DMS114 treated with DMSO at 0.1 percent for 48 hours (cell line): ENCODE results near the gene NUP62.
"Not testable (repeated sequence)": the region's sequence is repeated elsewhere in the genome, so short reads cannot be mapped to it uniquely, and the experiment has no call there.

ENCODE experiments used
- DNase-seq: peaks from one replicate; lab custom pipeline; 2025; ENCODE audit not compliant: unreplicated experiment; lab: John Stamatoyannopoulos, UW

Gene NUP62

DNA sequence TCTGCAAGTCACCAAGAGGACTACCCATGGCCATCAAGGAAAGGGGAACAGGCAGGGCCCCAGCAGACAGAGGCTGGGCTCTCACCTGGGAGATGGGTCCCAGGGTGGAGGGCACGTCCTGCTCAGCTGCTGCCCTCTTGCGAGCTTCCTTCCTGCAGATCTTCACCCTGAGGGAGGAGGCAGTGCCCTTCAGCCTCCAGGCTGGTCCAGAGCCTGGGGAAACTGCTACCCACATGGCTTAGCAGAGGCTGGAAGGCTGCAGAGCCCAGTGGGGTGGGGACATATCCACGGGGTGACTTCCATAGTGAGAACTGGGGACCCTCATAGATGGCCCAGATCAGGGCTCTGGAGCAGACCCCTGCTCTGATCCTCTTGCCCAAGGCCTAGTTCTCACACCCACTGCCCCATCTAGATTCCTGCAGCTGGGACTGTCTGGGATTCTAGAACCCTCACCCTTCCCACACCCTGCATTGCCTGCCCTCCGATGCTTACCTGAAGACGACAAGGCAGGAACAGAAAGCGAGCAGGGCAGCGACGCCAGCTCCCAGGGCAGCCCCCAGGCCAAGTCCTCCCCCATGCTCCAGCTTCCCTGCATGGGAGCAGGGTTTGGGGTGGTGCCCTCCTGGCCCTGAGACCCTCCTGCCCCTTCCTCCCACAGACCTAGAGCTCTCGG lies 22.6 kb upstream of the NUP62 start:
- DNase-seq: no peak

DNA sequence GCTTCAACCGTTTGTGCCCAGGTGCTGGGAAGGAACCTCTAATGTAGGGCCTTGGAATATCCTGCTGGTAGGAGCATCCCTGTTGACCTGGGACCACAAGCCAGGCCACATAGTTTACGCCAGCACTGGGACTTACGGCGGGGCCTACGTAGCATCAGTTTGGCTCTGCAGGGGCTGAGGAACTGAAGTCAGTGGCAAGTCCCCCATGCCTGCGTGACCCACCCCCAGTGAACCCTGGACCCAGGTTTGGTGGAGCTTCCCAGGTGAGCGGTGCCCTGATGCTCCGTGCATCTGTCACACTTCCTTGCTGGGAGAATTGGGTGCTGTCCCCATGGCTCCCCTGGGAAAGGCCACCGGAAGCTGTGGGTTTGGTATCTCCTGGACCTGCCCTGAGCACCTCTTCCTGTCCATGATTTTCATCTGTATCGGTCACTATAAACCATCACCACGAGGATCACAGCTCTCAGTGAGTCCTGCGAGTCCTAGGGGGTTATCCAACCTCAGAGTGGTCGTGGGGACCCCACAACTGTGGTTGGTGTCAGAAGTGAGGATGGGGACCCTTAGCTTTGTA lies 21.7 kb upstream of the NUP62 start:
- DNase-seq: no peak

DNA sequence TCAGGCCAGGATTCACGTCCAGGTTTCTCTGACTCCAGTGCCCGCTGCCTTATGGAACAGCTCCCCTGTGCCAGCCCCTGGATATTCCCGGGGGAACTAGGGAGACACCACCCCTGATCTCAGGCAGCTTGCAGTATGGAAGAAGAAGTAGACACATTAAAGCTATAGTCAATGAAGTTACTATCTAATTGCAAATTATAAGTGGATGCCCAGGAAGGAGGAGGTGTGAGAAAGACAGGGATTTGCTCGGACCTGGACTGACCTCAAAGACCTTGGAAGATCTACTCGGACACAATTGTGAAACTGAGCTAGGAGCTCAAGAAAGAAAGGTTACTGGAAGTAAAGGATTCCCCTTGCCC lies 21.3 kb upstream of the NUP62 start:
- no peak for DNase-seq

DNA sequence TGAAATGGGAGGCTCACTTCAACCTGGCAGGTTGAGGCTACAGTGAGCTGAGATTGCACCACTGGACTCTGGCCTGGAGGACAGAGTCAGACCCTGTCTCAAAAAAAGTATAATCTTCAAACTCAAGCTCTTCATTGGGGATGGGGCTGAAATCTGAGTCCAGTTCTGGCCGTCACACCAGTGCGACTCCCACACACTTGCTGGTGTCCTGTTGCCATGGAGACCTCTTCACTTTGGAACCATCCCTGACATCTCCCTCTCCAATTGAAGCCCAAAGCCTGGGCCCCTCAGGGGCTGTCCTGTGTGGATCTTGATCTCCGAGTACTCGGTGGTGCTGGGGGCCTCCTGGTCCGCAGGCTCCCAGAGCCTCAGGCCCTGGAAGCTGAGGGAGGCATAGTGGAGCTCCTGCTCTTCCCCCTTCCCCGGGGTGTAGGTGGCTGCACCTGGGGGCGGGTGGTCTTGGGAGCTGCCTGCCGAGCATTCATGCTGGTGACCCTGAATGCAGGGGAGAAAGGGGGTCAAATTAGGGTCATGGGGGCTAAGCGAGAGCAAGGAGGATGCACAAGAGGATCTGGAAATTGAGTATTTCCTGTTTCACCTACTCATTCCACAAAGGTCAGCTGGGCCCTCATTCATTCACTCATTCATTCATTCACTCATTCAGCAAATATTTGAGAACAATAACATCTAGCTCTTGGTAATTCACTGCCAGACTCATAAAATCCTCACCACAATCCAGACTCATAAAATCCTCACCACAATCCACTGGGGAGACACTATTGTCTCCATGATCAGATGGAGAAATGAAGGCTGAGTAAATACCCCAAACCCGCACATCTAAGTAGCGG lies 20.7 kb upstream of the NUP62 start:
- DNase-seq: no peak

DNA sequence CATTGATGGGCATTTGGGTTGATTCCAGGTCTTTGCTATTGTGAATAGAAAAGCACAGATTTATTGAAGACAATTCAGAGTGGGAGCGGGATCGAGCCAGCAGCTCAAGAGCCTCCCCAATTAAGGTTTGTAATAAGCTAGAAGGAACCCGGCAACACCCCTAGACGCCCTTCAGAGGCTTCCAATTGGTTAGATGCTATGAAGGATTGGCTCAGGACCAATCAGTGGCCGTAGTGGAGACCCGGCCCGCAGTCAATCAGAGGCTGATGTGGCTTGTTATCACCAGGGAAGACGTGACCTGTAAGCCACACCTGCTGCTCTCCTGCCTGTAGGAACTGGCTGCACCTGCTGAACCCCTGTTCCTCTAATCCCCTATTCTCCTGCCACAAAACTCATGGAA lies 17.1 kb upstream of the NUP62 start:
- no peak for DNase-seq

DNA sequence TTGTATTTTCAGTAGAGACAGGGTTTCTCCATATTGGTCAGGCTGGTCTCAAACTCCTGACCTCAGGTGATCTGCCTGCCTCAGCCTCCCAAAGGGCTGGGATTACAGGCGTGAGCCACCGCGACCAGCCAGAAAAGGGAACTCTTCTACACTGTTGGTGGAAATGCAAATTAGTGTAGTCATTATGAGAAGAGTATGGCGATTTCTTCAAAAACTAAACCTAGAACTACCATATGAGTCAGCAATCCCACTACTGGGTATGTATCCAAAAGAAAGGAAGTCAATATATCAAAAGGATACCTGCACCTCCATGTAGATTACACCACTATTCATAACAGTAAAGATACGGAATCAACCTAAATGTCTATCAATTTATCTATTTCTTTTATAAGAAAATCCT lies 15.3 kb upstream of the NUP62 start:
- DNase-seq: not testable (repeated sequence)

DNA sequence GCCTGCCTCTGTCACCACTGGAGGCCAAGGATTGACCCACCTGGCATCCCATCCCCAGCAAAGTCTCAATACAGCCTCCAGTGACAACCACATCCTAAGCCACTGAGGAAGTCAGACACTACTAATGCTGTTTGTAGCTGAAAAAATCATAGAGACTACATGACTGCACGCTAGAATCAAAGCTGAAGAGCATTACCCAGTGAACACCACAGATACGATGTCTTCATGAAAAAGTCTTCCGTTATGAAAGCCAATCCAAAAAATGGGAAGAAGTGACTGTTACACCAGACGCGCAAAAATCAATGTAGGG lies 11.1 kb upstream of the NUP62 start:
- no peak for DNase-seq

DNA sequence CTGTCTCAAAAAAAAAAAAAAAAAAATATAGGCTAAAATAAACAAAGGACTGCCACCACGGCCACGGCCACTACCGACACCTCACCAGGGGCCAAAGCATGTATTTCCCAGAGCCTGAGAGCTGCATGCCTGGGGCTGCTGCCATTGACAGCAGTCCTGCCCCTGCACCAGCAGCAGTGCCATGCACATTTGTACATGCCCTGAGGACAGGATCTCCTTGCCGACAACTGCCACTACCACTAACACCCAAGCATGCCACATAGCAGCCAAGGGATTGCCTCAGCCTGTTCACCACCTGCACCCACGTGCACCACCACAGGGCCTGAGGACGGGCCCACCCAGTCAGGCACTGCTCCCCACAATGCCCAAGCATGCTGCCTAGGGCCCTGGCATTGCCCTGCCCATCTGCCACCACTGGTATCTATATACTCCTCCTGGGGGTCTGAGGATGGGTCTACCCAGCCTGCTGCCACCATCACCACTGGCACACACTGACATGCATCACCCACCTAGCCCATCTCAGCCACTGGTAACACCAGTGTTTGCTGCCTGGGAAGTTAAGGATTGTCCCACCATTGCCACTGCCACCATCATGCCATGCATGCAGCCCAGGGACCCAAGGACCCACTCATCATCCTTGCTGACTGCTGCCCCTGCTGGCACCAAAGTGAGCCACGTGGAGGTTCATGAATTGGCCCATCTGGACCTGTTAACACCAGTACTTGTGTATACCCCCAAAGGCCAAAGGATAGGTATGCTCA lies 10.6 kb upstream of the NUP62 start:
- DNase-seq: no peak

DNA sequence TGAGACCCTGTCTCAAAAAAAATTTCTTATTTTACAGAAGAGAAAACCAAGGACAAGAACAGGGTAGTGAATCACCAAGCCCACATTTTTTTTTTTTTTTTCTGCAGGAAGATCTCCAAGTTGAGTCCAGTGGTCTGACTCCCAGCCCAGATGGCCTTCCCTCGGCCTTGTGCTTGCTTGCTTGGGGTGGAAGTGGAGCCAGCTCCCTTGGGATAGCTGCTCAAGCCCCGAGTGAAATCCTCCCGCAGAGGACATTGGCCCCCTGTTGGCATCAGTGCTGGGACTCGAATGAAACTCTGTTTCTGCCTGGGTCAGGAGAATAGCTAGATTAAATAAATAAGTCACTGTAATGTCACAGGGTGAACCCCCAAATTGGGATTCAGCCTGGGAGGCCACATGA lies 9.4 kb upstream of the NUP62 start:
- DNase-seq: no peak

DNA sequence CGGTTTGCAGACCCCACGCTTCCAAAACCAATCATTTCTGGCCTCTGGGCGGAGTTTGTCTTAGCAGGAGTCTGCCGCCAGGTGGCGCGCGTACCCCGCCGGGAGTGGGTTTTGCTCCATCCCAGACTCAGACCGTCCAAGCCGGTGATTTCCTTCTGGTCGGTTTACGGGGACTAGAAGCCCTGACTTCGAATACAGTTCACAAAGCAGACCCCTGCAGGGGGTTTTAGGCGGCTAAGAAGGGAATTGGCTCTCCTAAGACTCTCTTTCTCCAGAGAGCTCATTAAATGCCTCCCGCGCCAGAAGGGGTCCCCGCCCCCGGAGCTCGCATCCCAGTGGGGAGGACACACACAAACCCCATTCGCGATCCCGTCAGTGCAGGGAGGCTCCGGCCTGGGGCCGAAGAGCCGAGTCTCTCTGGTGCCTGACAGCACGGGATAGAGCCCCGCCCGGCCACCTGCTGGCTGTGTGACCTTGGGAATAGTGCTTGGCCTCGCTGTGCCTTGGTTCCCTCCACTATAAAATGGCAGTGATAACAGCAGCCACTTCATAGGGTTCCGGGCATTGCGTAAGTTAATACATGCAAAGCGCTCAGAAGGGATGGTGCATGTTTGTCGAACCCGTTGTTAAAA lies 8.6 kb upstream of the NUP62 start:
- peak; percentile 63 for DNase-seq

DNA sequence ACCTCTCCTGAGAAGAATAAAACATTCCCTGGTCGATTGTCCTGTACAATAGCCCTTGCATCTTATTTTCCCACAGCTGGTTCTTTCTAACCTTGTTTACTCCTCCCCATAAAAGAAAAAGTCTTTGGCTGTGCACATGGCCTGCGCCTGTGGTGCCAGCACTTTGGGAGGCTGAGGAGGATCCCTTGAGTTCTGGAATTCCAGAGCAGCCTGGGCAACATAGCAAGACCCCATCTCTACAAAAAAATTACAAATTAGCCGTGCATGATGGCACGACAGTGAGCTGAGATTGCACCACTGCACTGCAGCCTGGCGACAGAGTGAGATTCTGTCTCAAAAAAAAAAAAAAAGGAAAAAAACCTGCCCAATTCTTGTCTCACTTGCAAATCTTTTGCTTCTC lies 7.2 kb upstream of the NUP62 start:
- no peak for DNase-seq

DNA sequence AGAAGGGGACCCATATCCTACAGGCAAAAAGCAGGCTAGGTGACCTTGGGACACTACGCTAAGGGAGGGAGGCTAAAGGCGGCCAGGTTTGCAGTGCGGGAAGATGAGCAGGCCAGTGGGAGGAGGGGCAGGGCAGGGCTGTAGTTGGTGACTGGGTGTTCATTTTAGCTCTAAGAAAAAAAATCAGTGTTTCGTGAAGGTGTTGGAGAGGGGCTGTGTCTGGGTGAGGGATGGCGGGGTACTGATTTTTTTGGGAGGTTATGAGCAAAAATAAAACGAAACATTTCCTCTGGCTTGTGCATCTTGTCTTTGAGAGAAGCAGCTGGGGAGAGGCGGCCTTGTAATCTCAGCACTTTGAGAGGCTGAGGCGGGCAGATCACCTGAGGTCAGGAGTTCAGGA lies 4.3 kb upstream of the NUP62 start:
- no peak for DNase-seq

DNA sequence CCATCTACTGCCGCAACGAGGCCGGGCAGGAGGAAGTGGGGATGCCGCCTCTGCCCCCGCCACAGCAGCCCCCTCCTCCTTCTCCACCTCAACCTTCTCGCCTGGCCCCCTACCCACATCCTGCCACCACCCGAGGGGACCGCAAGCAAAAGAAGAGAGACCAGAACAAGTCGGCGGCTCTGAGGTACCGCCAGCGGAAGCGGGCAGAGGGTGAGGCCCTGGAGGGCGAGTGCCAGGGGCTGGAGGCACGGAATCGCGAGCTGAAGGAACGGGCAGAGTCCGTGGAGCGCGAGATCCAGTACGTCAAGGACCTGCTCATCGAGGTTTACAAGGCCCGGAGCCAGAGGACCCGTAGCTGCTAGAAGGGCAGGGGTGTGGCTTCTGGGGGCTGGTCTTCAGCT lies 3.4 kb upstream of the NUP62 start:
- no peak for DNase-seq

DNA sequence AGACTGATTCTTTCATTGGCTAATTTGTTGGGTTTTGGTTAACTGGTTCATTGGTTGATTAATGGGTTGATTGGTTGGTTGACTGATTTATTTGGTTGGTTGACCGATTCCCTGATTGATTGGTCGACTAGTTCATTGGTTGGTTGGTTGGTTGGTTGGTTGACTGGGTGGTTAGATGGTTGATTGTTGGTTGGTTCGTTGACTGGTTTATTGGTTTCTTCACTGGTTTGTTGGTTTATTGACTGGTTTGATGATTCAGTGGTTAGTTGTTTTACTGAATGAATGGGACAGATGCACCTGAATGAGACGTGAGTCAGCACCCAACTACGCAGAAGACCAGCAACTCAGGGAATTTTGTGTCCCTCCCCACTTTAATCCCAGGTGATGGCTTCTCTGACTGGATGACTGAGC lies 2.7 kb upstream of the NUP62 start:
- DNase-seq: no peak

DNA sequence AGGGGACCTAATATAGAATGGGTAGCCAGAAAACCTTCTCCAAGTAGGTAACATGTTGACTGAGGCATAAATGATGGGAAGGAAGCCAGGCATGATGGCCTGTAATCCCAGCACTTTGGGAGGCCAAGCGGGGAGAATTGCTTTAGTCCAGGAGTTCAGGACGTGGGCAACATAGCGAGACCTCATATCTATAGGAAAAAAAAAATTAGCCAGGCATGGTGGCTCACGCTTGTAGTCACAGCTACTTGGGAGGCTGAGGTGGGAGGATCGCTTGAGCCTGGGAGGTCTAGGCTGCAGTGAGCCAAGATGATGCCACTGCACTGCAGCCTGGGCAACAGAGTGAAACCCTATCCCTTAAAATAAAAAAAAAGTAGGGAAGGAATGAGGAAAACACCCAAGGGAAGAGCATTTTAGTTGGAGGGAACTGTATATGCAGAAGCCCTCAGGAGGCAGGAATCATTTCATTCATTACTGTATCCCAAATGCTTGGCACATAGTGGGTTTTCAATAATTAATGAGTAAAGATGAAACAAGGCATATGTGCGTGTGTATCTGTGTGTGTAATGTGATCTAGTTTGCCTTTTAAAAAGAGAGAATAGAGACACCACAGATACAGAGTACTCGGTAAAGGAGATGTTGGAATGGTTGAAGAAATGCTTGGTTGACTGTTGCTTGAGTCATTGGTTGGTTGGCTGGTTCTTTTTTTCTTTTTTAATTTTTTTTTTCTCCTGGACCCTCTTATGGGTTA lies 2.2 kb upstream of the NUP62 start:
- DNase-seq: no peak

DNA sequence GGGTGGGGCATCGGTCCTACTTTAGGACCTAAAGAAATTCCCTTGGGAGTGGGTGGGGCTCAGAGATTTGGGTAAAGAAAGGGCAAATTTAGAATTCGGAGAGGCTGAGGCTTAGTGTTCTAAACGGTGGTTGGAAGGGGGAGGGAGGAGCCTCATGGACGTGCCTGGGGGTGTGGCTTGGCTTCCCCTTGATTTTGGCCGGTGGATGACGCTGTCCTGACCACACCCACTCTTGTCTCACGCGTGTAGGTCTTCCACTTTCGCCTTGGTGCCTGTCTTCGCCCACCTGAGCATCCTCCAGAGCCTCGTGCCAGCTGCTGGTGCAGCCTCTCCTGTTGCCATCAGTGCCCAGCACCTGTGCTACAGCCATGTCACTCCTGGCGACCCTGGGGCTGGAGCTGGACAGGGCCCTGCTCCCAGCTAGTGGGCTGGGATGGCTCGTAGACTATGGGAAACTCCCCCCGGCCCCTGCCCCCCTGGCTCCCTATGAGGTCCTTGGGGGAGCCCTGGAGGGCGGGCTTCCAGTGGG lies 1.2 kb upstream of the NUP62 start:
- DNase-seq: no peak

DNA sequence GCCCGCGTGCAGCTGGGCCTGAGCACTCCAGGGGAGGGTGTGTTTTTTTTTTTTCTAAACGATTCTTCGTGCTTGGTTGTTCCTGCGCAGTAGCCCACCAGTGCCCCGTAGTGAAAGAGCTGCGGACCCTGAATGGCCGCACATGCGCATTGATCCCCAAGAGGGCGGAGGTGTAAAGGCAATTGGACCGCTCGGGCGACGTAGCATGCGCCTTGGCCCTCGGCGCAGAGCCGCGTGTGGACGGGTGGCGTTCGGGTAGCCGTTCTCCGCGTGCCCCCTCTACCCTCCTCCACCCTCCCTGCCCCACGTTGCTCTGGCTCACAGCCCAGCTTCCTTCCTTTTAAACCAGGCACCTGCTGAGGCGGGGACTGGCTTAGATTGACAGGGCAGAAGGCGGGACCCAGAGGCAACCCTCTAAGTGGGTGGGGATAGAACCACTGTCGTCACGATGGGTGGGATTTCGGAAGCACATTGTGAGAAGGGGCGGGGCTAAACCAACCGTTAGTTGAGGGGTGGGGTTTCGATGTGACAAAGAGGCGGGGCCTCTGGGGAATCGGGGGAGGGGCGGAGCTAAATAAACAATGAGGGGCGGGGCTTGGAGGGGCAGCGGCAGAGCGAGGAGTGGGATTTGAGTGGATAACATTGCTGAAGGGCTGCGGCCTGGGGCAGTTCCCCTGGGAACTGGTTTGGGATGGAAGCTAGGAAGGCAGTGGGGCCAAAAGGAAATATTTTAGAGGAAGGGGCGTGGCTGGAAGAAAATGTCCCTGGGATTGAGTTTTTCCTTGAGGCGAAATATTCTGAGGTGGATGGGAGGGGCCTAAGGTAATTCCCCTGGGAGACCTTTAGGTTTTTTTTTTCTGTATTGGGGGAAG lies 543 bp upstream of the NUP62 start:
- peak; percentile 75 for DNase-seq

DNA sequence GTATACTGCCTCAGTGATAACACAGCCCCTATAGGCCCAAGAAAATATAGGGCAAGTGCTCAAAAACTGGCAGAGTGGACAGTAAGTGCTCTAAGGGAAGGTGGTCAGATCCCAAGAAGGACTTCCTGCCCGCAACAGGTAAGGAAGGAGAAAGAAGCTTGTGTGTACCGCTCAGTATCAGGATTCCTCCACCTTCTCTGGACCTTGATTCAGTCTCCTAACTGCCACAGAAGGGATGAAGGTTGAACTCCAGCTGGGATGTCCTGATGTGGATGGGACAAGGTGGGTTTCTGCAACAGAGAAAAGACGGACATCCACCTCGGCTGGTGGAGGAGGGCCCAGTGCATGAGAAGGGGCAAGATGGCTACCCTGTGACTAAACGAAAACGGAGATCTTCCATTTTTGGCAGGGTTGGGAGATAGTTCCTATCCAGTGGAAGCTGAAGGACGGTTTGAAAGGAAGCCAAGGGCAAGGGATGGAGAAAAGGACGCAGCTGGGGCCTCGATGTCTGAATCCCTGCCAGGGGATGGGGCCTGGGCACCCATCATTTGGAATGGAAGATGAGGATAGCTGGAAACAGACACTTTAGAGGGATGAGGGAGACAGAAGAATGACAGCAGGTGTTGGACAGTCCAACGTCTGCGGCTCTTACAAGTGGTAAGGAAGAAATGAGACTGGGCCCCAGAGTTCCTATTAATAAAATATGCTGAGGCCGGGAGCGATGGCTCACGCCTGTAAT lies 1.6 kb downstream of the NUP62 start:
- DNase-seq: no peak

DNA sequence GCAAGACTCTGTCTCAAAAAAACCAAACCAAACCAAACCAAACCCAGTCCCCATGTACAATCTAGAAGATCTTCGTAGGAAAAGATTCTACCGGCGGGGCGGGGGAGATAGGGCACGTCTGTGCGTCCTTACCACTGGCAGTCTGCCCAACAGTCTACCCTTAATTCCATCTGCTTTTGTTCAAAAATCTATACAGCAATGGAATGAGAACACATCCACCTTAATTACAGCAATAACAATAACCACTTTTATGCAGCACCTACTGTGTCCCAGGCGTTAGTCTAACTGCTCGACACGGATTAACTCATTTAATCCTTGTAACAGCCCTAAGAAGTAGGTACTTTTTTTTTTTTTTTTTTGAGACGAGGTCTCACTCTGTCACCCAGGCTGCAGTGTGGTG lies 2.8 kb downstream of the NUP62 start:
- DNase-seq: no peak
